Urinary bladder (tissue), 4 donors: ENCODE data around the gene SERINC5. TPM values are rescaled to one million over a fixed set of nuclear protein-coding genes. Genes with fewer than 3 reads are reported as not detected.

Experiments
- DNase-seq: peaks from one replicate; pipeline ENCODE4 v3.0.0-alpha.2; 2015; ENCODE audit errors: extremely low spot score
- H3K27ac ChIP-seq: one replicate; pipeline ENCODE4 v1.5.1; 2013; ENCODE audit warnings: low read depth, mild to moderate bottlenecking, moderate library complexity
- H3K36me3 ChIP-seq: one replicate; pipeline ENCODE4 v1.6.1; 2013; ENCODE audit warnings: mild to moderate bottlenecking, moderate library complexity; ENCODE audit not compliant: insufficient read depth
- H3K4me1 ChIP-seq: one replicate; pipeline ENCODE4 v1.6.1; 2013; ENCODE audit warnings: mild to moderate bottlenecking, moderate library complexity; ENCODE audit not compliant: insufficient read depth
- H3K4me3 ChIP-seq: one replicate; pipeline ENCODE4 v1.5.1; 2013; ENCODE audit warnings: low read depth, low read length
- WGBS: extraction: QIAGEN DNeasy Blood & Tissue Kit; methylation state at CpG from one replicate; pipeline ENCODE4 v1.1.7; 2013; 5-methylcytosine and 5-hydroxymethylcytosine counted together
- polyA plus RNA-seq: library from polyadenylated mRNA; stranded (reverse); fragments of 200-250 nt; gene quantifications from one replicate; pipeline ENCODE4 v1.2.3, GENCODE V29; 2013
- total RNA-seq: library from RNA; depleted of rRNA; stranded (reverse); fragments of >200 nt; gene quantifications from one replicate; pipeline ENCODE4 v1.2.3, GENCODE V29; 2014
- donor health status: healthy with polysubstance abuse.
- donor health status: healthy.

SERINC5 gene
- total and polyA plus RNA-seq, 2 donors = 7.2 to 48.7 TPM

- DNase-seq = peak; percentile 62
- Histone ChIP-seq H3K4me1 (peaks cover 4% of the 10 kb centered on the region), H3K4me3 (no peak overlapping the region)
These were observed 8.7 kb downstream of the SERINC5 start for GRCh38 chr5:80246995-80247729.

GRCh38 chr5:80246001-80246758 lies 9.7 kb downstream of the SERINC5 start:
- H3K4me3 ChIP-seq = no peak overlapping the region
- DNase-seq = peak; percentile 48
- 24% methylated on average over 2 of the region's 2 CpGs for WGBS
- H3K36me3 ChIP-seq = peaks cover 2% of the 10 kb centered on the region
- H3K4me1 ChIP-seq = peaks cover 4% of the 10 kb centered on the region
- no peak overlapping the region for H3K27ac ChIP-seq

More at GRCh38 chr5:80246995-80247729, 8.7 kb downstream of the SERINC5 start:
- WGBS = 18% methylated on average over 6 of the region's 6 CpGs
- no peak overlapping the region for H3K27ac ChIP-seq
- H3K36me3 ChIP-seq = no peaks in the 10 kb centered on the region

- WGBS = 98% methylated on average over 1 of the region's 1 CpG
- DNase-seq = no peak
- Histone ChIP-seq H3K4me3 (no peak overlapping the region), H3K4me1 (peaks cover 3% of the 10 kb centered on the region), H3K27ac (no peak overlapping the region), H3K36me3 (peaks cover 2% of the 10 kb centered on the region)
These were observed 12.3 kb downstream of the SERINC5 start for GRCh38 chr5:80243567-80243966.

GRCh38 chr5:80242849-80243248 lies 13.0 kb downstream of the SERINC5 start:
- Histone ChIP-seq H3K4me1 (peaks cover 3% of the 10 kb centered on the region), H3K36me3 (peaks cover 2% of the 10 kb centered on the region), H3K27ac (no peak overlapping the region), H3K4me3 (no peak overlapping the region)
- WGBS = 74% methylated on average over 3 of the region's 3 CpGs
- no peak for DNase-seq

GRCh38 chr5:80240368-80240986 lies 15.4 kb downstream of the SERINC5 start:
- Histone ChIP-seq H3K36me3 (peaks cover 2% of the 10 kb centered on the region), H3K4me3 (no peak overlapping the region), H3K4me1 (peaks cover 2% of the 10 kb centered on the region), H3K27ac (no peak overlapping the region)
- DNase-seq = no peak
- 94% methylated on average over 8 of the region's 8 CpGs for WGBS

GRCh38 chr5:80239680-80240367 lies 16.0 kb downstream of the SERINC5 start:
- no peak overlapping the region for H3K4me3 ChIP-seq
- peaks cover 2% of the 10 kb centered on the region for H3K36me3 ChIP-seq
- H3K27ac ChIP-seq = no peak overlapping the region
- 55% methylated on average over 4 of the region's 4 CpGs for WGBS
- H3K4me1 ChIP-seq = peaks cover 2% of the 10 kb centered on the region
- DNase-seq = no peak

- no peak for DNase-seq
- Histone ChIP-seq H3K36me3 (peaks cover 2% of the 10 kb centered on the region), H3K4me3 (no peak overlapping the region), H3K27ac (no peak overlapping the region), H3K4me1 (peaks cover 2% of the 10 kb centered on the region)
- WGBS = 32% methylated on average over 8 of the region's 8 CpGs
These were observed 16.8 kb downstream of the SERINC5 start for GRCh38 chr5:80238778-80239679.

- DNase-seq = no peak
- Histone ChIP-seq H3K4me3 (no peak overlapping the region), H3K36me3 (peaks cover 2% of the 10 kb centered on the region), H3K27ac (no peak overlapping the region), H3K4me1 (peaks cover 2% of the 10 kb centered on the region)
- WGBS = 82% methylated on average over 7 of the region's 7 CpGs
These were observed 17.8 kb downstream of the SERINC5 start for GRCh38 chr5:80238097-80238496.

GRCh38 chr5:80237243-80237642 lies 18.6 kb downstream of the SERINC5 start:
- Histone ChIP-seq H3K36me3 (peaks cover 2% of the 10 kb centered on the region), H3K4me1 (peaks cover 2% of the 10 kb centered on the region), H3K27ac (no peak overlapping the region), H3K4me3 (no peak overlapping the region)
- 98% methylated on average over 5 of the region's 5 CpGs for WGBS
- no peak for DNase-seq

GRCh38 chr5:80234116-80234948 lies 21.5 kb downstream of the SERINC5 start:
- WGBS = 75% methylated on average over 5 of the region's 5 CpGs
- no peaks in the 10 kb centered on the region for H3K4me1 ChIP-seq
- no peaks in the 10 kb centered on the region for H3K36me3 ChIP-seq
- H3K27ac ChIP-seq = no peak overlapping the region
- H3K4me3 ChIP-seq = no peak overlapping the region
- no peak for DNase-seq

GRCh38 chr5:80231693-80232092 lies 24.2 kb downstream of the SERINC5 start:
- WGBS = 86% methylated on average over 1 of the region's 1 CpG
- Histone ChIP-seq H3K4me3 (no peak overlapping the region), H3K4me1 (no peaks in the 10 kb centered on the region), H3K27ac (no peak overlapping the region), H3K36me3 (no peaks in the 10 kb centered on the region)
- DNase-seq = no peak

- 59% methylated on average over 3 of the region's 3 CpGs for WGBS
- H3K4me3 ChIP-seq = no peak overlapping the region
- no peaks in the 10 kb centered on the region for H3K36me3 ChIP-seq
- no peak overlapping the region for H3K27ac ChIP-seq
- H3K4me1 ChIP-seq = no peaks in the 10 kb centered on the region
- no peak for DNase-seq
These were observed 24.6 kb downstream of the SERINC5 start for GRCh38 chr5:80231243-80231642.
